WTC11 (cell line): ENCODE results near the gene CELF4.

Source experiments
- JUN ChIP-seq: sonication (generic); formaldehyde crosslinking; IDR thresholded peaks from 2 replicates; pipeline ENCODE4 v1.8.0; 2023; ENCODE audit warnings: mild to moderate bottlenecking, missing genetic modification reagents
- TF ChIP-seq, protein P1 (sequence below): fragments of 200-600 bp; IDR thresholded peaks from 2 replicates; pipeline ENCODE4 v1.8.0; 2022; ENCODE audit warnings: antibody characterized with exemption

DNA sequence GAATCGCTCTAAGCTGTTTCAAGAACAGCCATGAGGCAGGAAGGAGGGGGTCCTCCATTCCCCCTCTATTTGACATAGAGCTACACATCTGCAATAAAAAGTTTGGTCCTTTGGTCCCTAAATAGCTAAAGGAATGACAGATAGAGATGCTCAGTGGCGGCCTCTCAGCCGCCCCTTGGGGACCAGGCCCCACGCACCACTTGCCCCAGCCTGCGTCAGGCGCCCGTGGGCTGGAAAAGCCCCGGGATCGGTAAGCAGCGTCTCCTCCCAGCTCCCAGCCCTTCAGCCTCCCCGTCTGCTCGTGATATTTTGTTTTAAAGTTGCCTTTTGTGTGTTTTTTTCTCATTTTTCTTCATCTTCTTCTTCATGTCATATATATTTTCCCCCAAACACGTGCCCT lies 321.0 kb downstream of the CELF4 start:
- TF ChIP-seq, protein P1, sequence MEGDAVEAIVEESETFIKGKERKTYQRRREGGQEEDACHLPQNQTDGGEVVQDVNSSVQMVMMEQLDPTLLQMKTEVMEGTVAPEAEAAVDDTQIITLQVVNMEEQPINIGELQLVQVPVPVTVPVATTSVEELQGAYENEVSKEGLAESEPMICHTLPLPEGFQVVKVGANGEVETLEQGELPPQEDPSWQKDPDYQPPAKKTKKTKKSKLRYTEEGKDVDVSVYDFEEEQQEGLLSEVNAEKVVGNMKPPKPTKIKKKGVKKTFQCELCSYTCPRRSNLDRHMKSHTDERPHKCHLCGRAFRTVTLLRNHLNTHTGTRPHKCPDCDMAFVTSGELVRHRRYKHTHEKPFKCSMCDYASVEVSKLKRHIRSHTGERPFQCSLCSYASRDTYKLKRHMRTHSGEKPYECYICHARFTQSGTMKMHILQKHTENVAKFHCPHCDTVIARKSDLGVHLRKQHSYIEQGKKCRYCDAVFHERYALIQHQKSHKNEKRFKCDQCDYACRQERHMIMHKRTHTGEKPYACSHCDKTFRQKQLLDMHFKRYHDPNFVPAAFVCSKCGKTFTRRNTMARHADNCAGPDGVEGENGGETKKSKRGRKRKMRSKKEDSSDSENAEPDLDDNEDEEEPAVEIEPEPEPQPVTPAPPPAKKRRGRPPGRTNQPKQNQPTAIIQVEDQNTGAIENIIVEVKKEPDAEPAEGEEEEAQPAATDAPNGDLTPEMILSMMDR: no peak
- TF ChIP-seq JUN (CRISPR knock-in tag): no peak
